ENCODE data around the gene PRSS23.
A peak's percentile ranks its signal among the peaks of the same experiment; 100 is the strongest.

Gene PRSS23

GRCh38 chr11:86790867-86791849, 9.2 kb upstream of the PRSS23 start:
- DNase-seq, result no peak

- no peak for DNase-seq
These were observed 8.2 kb upstream of the PRSS23 start for GRCh38 chr11:86792150-86792549.

- DNase-seq, result no peak
These were observed 7.0 kb upstream of the PRSS23 start for GRCh38 chr11:86793307-86793706.

- no peak for DNase-seq
These were observed 4.8 kb upstream of the PRSS23 start for GRCh38 chr11:86795511-86795910.

- DNase-seq, result no peak
These were observed 4.4 kb upstream of the PRSS23 start for GRCh38 chr11:86795949-86796348.

- DNase-seq, result no peak
These were observed 3.2 kb upstream of the PRSS23 start for GRCh38 chr11:86797133-86797532.

GRCh38 chr11:86798988-86799387, 1.4 kb upstream of the PRSS23 start:
- DNase-seq, result no peak

GRCh38 chr11:86799680-86800075, 664 bp upstream of the PRSS23 start:
- DNase-seq, result no peak

GRCh38 chr11:86800960-86801272, 574 bp downstream of the PRSS23 start:
- DNase-seq, result no peak

- no peak for DNase-seq
These were observed 1.0 kb downstream of the PRSS23 start for GRCh38 chr11:86801364-86801763.

- no peak for DNase-seq
These were observed 1.8 kb downstream of the PRSS23 start for GRCh38 chr11:86802146-86802545.

GRCh38 chr11:86802601-86803051, 2.3 kb downstream of the PRSS23 start:
- DNase-seq, result peak in 1 of 2 donors; percentile 17

GRCh38 chr11:86803136-86804045, 3.0 kb downstream of the PRSS23 start:
- DNase-seq, result no peak

GRCh38 chr11:86804951-86805350, 4.6 kb downstream of the PRSS23 start:
- no peak for DNase-seq

- DNase-seq, result peak; percentile 35 to 39
These were observed 5.5 kb downstream of the PRSS23 start for GRCh38 chr11:86805873-86806310.

- no peak for DNase-seq
These were observed 6.6 kb downstream of the PRSS23 start for GRCh38 chr11:86806903-86807302.

GRCh38 chr11:86807360-86807759, 7.0 kb downstream of the PRSS23 start:
- DNase-seq, result no peak

- no peak for DNase-seq
These were observed 9.2 kb downstream of the PRSS23 start for GRCh38 chr11:86809561-86809960.

GRCh38 chr11:86810288-86810687, 9.9 kb downstream of the PRSS23 start:
- DNase-seq, result no peak

- DNase-seq, result no peak
These were observed 11.4 kb downstream of the PRSS23 start for GRCh38 chr11:86811637-86812321.

- DNase-seq, result no peak
These were observed 12.0 kb downstream of the PRSS23 start for GRCh38 chr11:86812322-86812670.

- DNase-seq, result no peak
These were observed 12.6 kb downstream of the PRSS23 start for GRCh38 chr11:86812981-86813380.

- no peak for DNase-seq
These were observed 14.4 kb downstream of the PRSS23 start for GRCh38 chr11:86814775-86815174.
